Measurements from ENCODE around the gene GLRA3. TPM values are rescaled to one million over a fixed set of nuclear protein-coding genes. Genes with fewer than 3 reads are reported as not detected.

The GLRA3 gene
- total RNA-seq, 1 donor from 2014 or later = not detected

GRCh38 chr4:174654634-174655033, 174.4 kb downstream of the GLRA3 start:
- H3K4me3 ChIP-seq (ENCODE audit: low read depth, low read length) = no peak overlapping the region
- no peak for TF ChIP-seq CTCF (conservative IDR thresholded peaks at IDR 0.05; ENCODE audit: low read depth, low read length)
- DNase-seq (ENCODE audit: low read depth) = no peak

DNA sequence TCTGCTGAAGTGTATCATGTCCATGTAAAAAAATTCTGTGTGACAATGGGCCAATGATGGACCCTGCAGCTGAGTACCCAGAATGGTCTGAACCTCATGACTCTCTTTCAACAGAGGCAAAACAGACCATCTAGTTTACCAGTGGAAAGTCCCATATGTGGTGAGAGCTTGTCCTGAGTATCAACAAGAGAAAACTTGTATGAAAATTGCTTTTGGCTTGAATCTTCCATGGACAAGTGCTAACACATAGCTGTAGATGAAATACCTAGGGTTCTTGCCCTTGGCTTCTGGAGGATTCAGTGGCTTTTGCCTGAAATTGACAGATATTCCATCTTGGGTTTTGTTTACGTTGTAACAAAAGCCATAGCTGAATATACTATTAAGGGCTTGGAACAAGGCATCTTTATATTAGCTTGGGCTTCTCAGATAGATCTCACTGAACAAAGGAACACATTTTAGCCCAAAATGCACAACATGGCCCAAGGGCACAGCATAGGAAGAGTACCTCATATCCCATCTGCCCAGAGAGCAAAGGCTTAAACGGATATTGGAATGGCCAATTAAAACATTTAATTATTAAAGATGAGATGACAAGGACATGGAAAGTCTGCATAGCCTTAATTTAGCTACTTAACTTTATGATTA, 178.2 kb downstream of the GLRA3 start:
- DNase-seq (ENCODE audit: low read depth) = no peak
- H3K4me3 ChIP-seq (ENCODE audit: low read depth, low read length) = no peak overlapping the region
- TF ChIP-seq CTCF (conservative IDR thresholded peaks at IDR 0.05; ENCODE audit: low read depth, low read length) = no peak

DNA sequence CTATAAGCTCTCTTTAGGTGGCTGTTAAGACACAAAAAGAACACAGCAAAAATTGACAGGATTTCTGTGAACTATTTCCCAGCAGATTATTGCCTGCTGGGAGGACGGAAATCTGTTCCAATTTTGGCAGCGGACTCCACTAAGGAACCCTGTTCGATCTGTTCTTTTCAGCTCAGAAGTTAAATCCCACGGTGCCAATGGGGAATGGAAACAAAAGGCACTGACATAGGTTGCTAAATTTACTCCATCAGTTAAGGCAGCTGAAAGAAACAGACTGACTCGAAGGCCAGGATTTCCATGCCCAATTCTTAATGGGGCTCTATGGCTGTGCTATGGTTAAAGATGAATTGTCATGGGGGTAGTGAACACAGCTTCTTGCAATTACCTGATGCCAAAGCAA, 180.2 kb downstream of the GLRA3 start:
- no peak for TF ChIP-seq CTCF (conservative IDR thresholded peaks at IDR 0.05; ENCODE audit: low read depth, low read length)
- DNase-seq (ENCODE audit: low read depth) = no peak
- no peak overlapping the region for H3K4me3 ChIP-seq (ENCODE audit: low read depth, low read length)

GRCh38 chr4:174646326-174646725, 182.7 kb downstream of the GLRA3 start:
- H3K4me3 ChIP-seq (ENCODE audit: low read depth, low read length) = no peak overlapping the region
- TF ChIP-seq CTCF (conservative IDR thresholded peaks at IDR 0.05; ENCODE audit: low read depth, low read length) = no peak
- DNase-seq (ENCODE audit: low read depth) = no peak

DNA sequence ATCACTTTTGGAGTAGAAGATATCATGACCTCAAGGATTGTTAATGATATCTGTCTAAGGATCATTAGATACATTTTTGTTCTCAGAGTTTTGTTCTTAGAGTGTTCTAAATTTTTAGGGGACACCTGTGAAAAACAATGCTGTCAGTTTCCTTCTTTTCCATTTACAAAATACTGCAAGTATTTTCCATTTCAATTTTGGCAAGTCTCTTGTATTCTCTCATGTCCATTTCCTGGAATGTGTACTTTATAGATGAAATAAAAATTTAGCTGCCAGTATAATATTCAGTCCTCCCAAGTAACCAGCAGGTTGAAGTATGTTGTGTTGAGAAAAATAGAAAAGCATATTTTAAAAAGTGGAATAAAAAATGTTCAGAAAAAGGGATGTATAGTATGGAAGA, 188.9 kb downstream of the GLRA3 start:
- TF ChIP-seq CTCF (conservative IDR thresholded peaks at IDR 0.05; ENCODE audit: low read depth, low read length) = no peak
- no peak for DNase-seq (ENCODE audit: low read depth)
- no peak overlapping the region for H3K4me3 ChIP-seq (ENCODE audit: low read depth, low read length)

- DNase-seq (ENCODE audit: low read depth) = no peak
Measured at GRCh38 chr4:174635732-174636131, 193.3 kb downstream of the GLRA3 start.

More at GRCh38 chr4:174635732-174636131, 193.3 kb downstream of the GLRA3 start:
- TF ChIP-seq CTCF (conservative IDR thresholded peaks at IDR 0.05; ENCODE audit: low read depth, low read length) = no peak
- H3K4me3 ChIP-seq (ENCODE audit: low read depth, low read length) = no peak overlapping the region

Measured in epithelial cell of proximal tubule (primary cell).